H9 (cell line): ENCODE data around the gene WDR38. TPM values are rescaled to one million over a fixed set of nuclear protein-coding genes. Genes with fewer than 3 reads are reported as not detected.

Experiments
- DNase-seq: peaks from one replicate; pipeline ENCODE4 v3.0.0-alpha.2; 2017
- H2AFZ ChIP-seq: one replicate; pipeline ENCODE4 v1.6.1; 2013; ENCODE audit warnings: mild to moderate bottlenecking, low read length, control low read depth, moderate library complexity
- H2AK5ac ChIP-seq: 2 replicates; pipeline ENCODE4 v1.6.1; 2013; ENCODE audit warnings: low read length, control low read depth, mixed read lengths; ENCODE audit not compliant: insufficient read length
- H2BK120ac ChIP-seq: one replicate; pipeline ENCODE4 v1.6.1; 2013; ENCODE audit warnings: low read depth, mild to moderate bottlenecking, low read length, control low read depth, inconsistent platforms; ENCODE audit not compliant: poor library complexity, severe bottlenecking
- H2BK12ac ChIP-seq: 2 replicates; pipeline ENCODE4 v1.6.1; 2013; ENCODE audit warnings: low read length, control low read depth, mixed read lengths, low read depth; ENCODE audit not compliant: insufficient read length
- H2BK15ac ChIP-seq: 2 replicates; pipeline ENCODE4 v1.6.1; 2013; ENCODE audit warnings: low read depth, low read length, control low read depth
- H2BK20ac ChIP-seq: one replicate; pipeline ENCODE4 v1.6.1; 2013; ENCODE audit warnings: low read depth, mild to moderate bottlenecking, low read length, control low read depth, inconsistent platforms; ENCODE audit not compliant: poor library complexity, severe bottlenecking
- H2BK5ac ChIP-seq: 2 replicates; pipeline ENCODE4 v1.6.1; 2013; ENCODE audit warnings: low read length, control low read depth, mixed read lengths; ENCODE audit not compliant: insufficient read length
- H3K14ac ChIP-seq: 2 replicates; pipeline ENCODE4 v1.6.1; 2013; ENCODE audit warnings: low read length, control low read depth; ENCODE audit not compliant: insufficient read depth
- H3K18ac ChIP-seq: 2 replicates; pipeline ENCODE4 v1.6.1; 2013; ENCODE audit warnings: low read depth, mild to moderate bottlenecking, mixed read lengths, low read length, control low read depth; ENCODE audit not compliant: insufficient read length
- H3K23ac ChIP-seq: 2 replicates; pipeline ENCODE4 v1.6.1; 2013; ENCODE audit warnings: low read length, control low read depth, mixed read lengths, low read depth; ENCODE audit not compliant: insufficient read length
- H3K23me2 ChIP-seq: 2 replicates; pipeline ENCODE4 v1.6.1; 2013; ENCODE audit warnings: low read depth, mild to moderate bottlenecking, mixed read lengths, low read length, control low read depth; ENCODE audit not compliant: insufficient read length, poor library complexity, severe bottlenecking
- H3K27ac ChIP-seq: 2 replicates; pipeline ENCODE4 v1.5.1; 2013; ENCODE audit warnings: low read length, control low read depth, mixed read lengths, low read depth; ENCODE audit not compliant: insufficient read length
- H3K27me3 ChIP-seq: 2 replicates; pipeline ENCODE4 v1.6.1; 2013; ENCODE audit warnings: low read length, control low read depth, inconsistent platforms; ENCODE audit not compliant: insufficient read depth
- H3K4ac ChIP-seq: 2 replicates; pipeline ENCODE4 v1.6.1; 2013; ENCODE audit warnings: low read depth, mild to moderate bottlenecking, control low read depth, inconsistent platforms, low read length, moderate library complexity
- H3K4me1 ChIP-seq: 2 replicates; pipeline ENCODE4 v1.6.1; 2013; ENCODE audit warnings: low read length, control low read depth, inconsistent platforms; ENCODE audit not compliant: insufficient read depth
- H3K4me2 ChIP-seq: 2 replicates; pipeline ENCODE4 v1.6.1; 2013; ENCODE audit warnings: low read length, control low read depth, mixed read lengths; ENCODE audit not compliant: insufficient read length, insufficient read depth
- H3K56ac ChIP-seq: 2 replicates; pipeline ENCODE4 v1.6.1; 2013; ENCODE audit warnings: low read depth, mild to moderate bottlenecking, mixed read lengths, low read length, control low read depth; ENCODE audit not compliant: insufficient read length
- H3K79me1 ChIP-seq: 2 replicates; pipeline ENCODE4 v1.6.1; 2013; ENCODE audit warnings: low read depth, mild to moderate bottlenecking, moderate library complexity, low read length, control low read depth, inconsistent platforms; ENCODE audit not compliant: insufficient read depth, poor library complexity, severe bottlenecking
- H3K79me2 ChIP-seq: 2 replicates; pipeline ENCODE4 v1.6.1; 2013; ENCODE audit warnings: low read length, control low read depth, inconsistent platforms; ENCODE audit not compliant: insufficient read depth
- H3K9ac ChIP-seq: 2 replicates; pipeline ENCODE4 v1.6.1; 2013; ENCODE audit warnings: low read length, control low read depth, mixed read lengths; ENCODE audit not compliant: insufficient read length; ENCODE audit errors: extremely low read depth
- H3K9me3 ChIP-seq: one replicate; pipeline ENCODE4 v1.6.1; 2013; ENCODE audit warnings: low read depth, low read length, inconsistent platforms; ENCODE audit not compliant: control insufficient read depth
- H3T11ph ChIP-seq: one replicate; pipeline ENCODE4 v1.6.1; 2013; ENCODE audit warnings: mild to moderate bottlenecking, low read length, control low read depth, inconsistent platforms
- H4K20me1 ChIP-seq: one replicate; pipeline ENCODE4 v1.6.1; 2013; ENCODE audit not compliant: control insufficient read depth, insufficient read length, insufficient read depth
- H4K5ac ChIP-seq: 2 replicates; pipeline ENCODE4 v1.6.1; 2013; ENCODE audit warnings: low read depth, mild to moderate bottlenecking, mixed read lengths, low read length, control low read depth; ENCODE audit not compliant: insufficient read length
- H4K8ac ChIP-seq: replicated peaks from 2 replicates; pipeline ENCODE4 v1.6.1; 2013; ENCODE audit warnings: low read length, control low read depth, mixed read lengths, low read depth; ENCODE audit not compliant: insufficient read length
- H4K91ac ChIP-seq: 2 replicates; pipeline ENCODE4 v1.6.1; 2013; ENCODE audit warnings: low read depth, mild to moderate bottlenecking, moderate library complexity, mixed read lengths, low read length, control low read depth; ENCODE audit not compliant: insufficient read length
- H3K27ac Mint-ChIP-seq, 3 experiments: 2 replicates in 2 of 3; 3 replicates in 1 of 3; pipeline ENCODE4 v1.8.0; 2020 to 2021; ENCODE audit warnings: mixed read lengths in 3 of 3, mild to moderate bottlenecking in 1 of 3, moderate library complexity in 1 of 3
- H3K27me3 Mint-ChIP-seq: 2 replicates; pipeline ENCODE4 v1.8.0; 2021; ENCODE audit warnings: low read depth, mild to moderate bottlenecking, moderate library complexity, mixed read lengths
- H3K36me3 Mint-ChIP-seq, 3 experiments: 2 replicates in 2 of 3; 3 replicates in 1 of 3; pipeline ENCODE4 v1.8.0; 2020 to 2021; ENCODE audit warnings: low read depth in 3 of 3, mixed read lengths in 3 of 3; ENCODE audit not compliant: insufficient read depth in 1 of 3
- H3K4me1 Mint-ChIP-seq, 2 experiments: 2 replicates each; pipeline ENCODE4 v1.8.0; 2020; ENCODE audit warnings: mixed read lengths in 2 of 2
- H3K4me3 Mint-ChIP-seq, 2 experiments: 2 replicates in 1 of 2; 3 replicates in 1 of 2; pipeline ENCODE4 v1.8.0; 2020 to 2021; ENCODE audit warnings: mild to moderate bottlenecking in 2 of 2, mixed read lengths in 2 of 2, moderate library complexity in 1 of 2
- H3K9me3 Mint-ChIP-seq, 2 experiments: 2 replicates in 1 of 2; 3 replicates in 1 of 2; pipeline ENCODE4 v1.8.0; 2020; ENCODE audit warnings: mild to moderate bottlenecking in 2 of 2, mixed read lengths in 2 of 2, moderate library complexity in 1 of 2
- WGBS: extraction: QIAGEN DNeasy Blood & Tissue Kit; methylation state at CpG from one replicate; pipeline ENCODE4 v1.1.7; 2013; ENCODE audit warnings: missing lambda C conversion rate, low lambda C conversion rate, mixed read lengths; ENCODE audit not compliant: insufficient read length; ENCODE audit errors: extremely low coverage; 5-methylcytosine and 5-hydroxymethylcytosine counted together
- total RNA-seq: library from RNA; stranded (reverse); gene quantifications from 2 replicates; pipeline ENCODE4 v1.2.1, GENCODE V29; 2021
- TF ChIP-seq, protein P1 (sequence below): fragments of 200-600 bp; sonication (generic); conservative IDR thresholded peaks from 3 replicates; pipeline ENCODE4 v1.8.0; 2021; ENCODE audit warnings: antibody characterized with exemption, mild to moderate bottlenecking

Gene WDR38
- total RNA-seq, 1 experiment from 2014 or later: not detected

DNA sequence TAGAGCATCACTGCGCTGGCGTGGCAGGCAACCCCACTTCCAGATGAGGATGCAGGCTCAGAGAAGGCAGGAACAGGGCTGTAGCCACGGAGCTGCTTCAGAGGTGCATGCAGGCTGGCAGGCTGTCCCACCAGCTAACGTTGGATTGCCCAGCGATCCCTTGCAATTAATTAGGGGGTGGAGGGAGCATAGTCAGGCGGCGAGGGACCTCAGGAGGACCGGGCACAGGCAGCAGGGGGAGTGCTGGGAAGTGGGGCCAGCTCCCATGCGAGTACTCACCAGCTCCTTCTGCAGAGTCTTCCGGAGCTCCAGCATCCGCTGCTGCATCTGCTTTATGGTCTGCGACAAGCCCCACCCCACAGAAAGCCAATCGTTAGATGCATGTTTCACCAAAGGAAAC, 29.0 kb downstream of the WDR38 start:
- Histone ChIP-seq H2BK5ac (no peak overlapping the region), H3K23ac (no peak overlapping the region), H2BK20ac (no peak overlapping the region), H4K8ac (no peak overlapping the region), H3K18ac (no peak overlapping the region), H2BK120ac (no peak overlapping the region), H4K91ac (no peak overlapping the region), H2AK5ac (no peak overlapping the region), H2BK15ac (no peak overlapping the region), H3K79me2 (no peaks in the 10 kb centered on the region), H3K23me2 (no peaks in the 10 kb centered on the region), H3K4me1 (peaks cover 14% of the 10 kb centered on the region), H3K9ac (no peak overlapping the region), H3K27ac (no peak overlapping the region), H4K5ac (no peak overlapping the region), H3K9me3 (no peaks in the 10 kb centered on the region), H3K14ac (no peak overlapping the region), H3K4me2 (no peak overlapping the region), H3T11ph (no peak overlapping the region), H3K79me1 (no peaks in the 10 kb centered on the region), H2AFZ (no peak overlapping the region), H3K4ac (no peak overlapping the region), H3K27me3 (no peaks in the 10 kb centered on the region), H3K56ac (no peak overlapping the region), H2BK12ac (no peak overlapping the region), H4K20me1 (no peaks in the 10 kb centered on the region)
- Mint-ChIP-seq H3K36me3 (peaks cover 4 to 36% (median 25%) of the 10 kb centered on the region in 3 experiments), H3K4me1 (peaks cover 49 to 50% of the 10 kb centered on the region in 2 experiments), H3K9me3 (no peaks in the 10 kb centered on the region), H3K27ac (no peak overlapping the region), H3K4me3 (no peak overlapping the region), H3K27me3 (no peaks in the 10 kb centered on the region)
- no peak for DNase-seq
- TF ChIP-seq, protein P1, sequence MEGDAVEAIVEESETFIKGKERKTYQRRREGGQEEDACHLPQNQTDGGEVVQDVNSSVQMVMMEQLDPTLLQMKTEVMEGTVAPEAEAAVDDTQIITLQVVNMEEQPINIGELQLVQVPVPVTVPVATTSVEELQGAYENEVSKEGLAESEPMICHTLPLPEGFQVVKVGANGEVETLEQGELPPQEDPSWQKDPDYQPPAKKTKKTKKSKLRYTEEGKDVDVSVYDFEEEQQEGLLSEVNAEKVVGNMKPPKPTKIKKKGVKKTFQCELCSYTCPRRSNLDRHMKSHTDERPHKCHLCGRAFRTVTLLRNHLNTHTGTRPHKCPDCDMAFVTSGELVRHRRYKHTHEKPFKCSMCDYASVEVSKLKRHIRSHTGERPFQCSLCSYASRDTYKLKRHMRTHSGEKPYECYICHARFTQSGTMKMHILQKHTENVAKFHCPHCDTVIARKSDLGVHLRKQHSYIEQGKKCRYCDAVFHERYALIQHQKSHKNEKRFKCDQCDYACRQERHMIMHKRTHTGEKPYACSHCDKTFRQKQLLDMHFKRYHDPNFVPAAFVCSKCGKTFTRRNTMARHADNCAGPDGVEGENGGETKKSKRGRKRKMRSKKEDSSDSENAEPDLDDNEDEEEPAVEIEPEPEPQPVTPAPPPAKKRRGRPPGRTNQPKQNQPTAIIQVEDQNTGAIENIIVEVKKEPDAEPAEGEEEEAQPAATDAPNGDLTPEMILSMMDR: no peak
- no CpG with 5 or more reads among the region's 13 CpGs for WGBS
